ENCODE results near the gene GOLGA6L10.
"Not testable (repeated sequence)": the region's sequence is repeated elsewhere in the genome, so short reads cannot be mapped to it uniquely, and the experiment has no call there.

The GOLGA6L10 gene

GRCh38 chr15:82335006-82335405, 14.3 kb downstream of the GOLGA6L10 start:
- not testable (repeated sequence) for DNase-seq (ENCODE audit: low read depth); H3K4me3 ChIP-seq (ENCODE audit: low read depth, low read length)

- H3K4me3 ChIP-seq (ENCODE audit: low read depth, low read length); DNase-seq (ENCODE audit: low read depth): not testable (repeated sequence)
These were observed 14.7 kb downstream of the GOLGA6L10 start for GRCh38 chr15:82334554-82334932.

GRCh38 chr15:82333603-82334553, 15.4 kb downstream of the GOLGA6L10 start:
- not testable (repeated sequence) for H3K4me3 ChIP-seq (ENCODE audit: low read depth, low read length); DNase-seq (ENCODE audit: low read depth)

- H3K4me3 ChIP-seq (ENCODE audit: low read depth, low read length); DNase-seq (ENCODE audit: low read depth): not testable (repeated sequence)
These were observed 16.3 kb downstream of the GOLGA6L10 start for GRCh38 chr15:82332711-82333602.

- not testable (repeated sequence) for H3K4me3 ChIP-seq (ENCODE audit: low read depth, low read length); DNase-seq (ENCODE audit: low read depth)
These were observed 17.5 kb downstream of the GOLGA6L10 start for GRCh38 chr15:82331576-82332304.

GRCh38 chr15:82330921-82331320, 18.4 kb downstream of the GOLGA6L10 start:
- not testable (repeated sequence) for H3K4me3 ChIP-seq (ENCODE audit: low read depth, low read length); DNase-seq (ENCODE audit: low read depth)

- not testable (repeated sequence) for H3K4me3 ChIP-seq (ENCODE audit: low read depth, low read length); DNase-seq (ENCODE audit: low read depth)
These were observed 20.2 kb downstream of the GOLGA6L10 start for GRCh38 chr15:82329039-82329438.

GRCh38 chr15:82327372-82327771, 21.9 kb downstream of the GOLGA6L10 start:
- not testable (repeated sequence) for DNase-seq (ENCODE audit: low read depth); H3K4me3 ChIP-seq (ENCODE audit: low read depth, low read length)

GRCh38 chr15:82326896-82327295, 22.4 kb downstream of the GOLGA6L10 start:
- DNase-seq (ENCODE audit: low read depth); H3K4me3 ChIP-seq (ENCODE audit: low read depth, low read length): not testable (repeated sequence)

- not testable (repeated sequence) for DNase-seq (ENCODE audit: low read depth)
These were observed 23.6 kb downstream of the GOLGA6L10 start for GRCh38 chr15:82325646-82326045.

GRCh38 chr15:82324831-82325230, 24.4 kb downstream of the GOLGA6L10 start:
- H3K4me3 ChIP-seq (ENCODE audit: low read depth, low read length); DNase-seq (ENCODE audit: low read depth): not testable (repeated sequence)

More at GRCh38 chr15:82325646-82326045, 23.6 kb downstream of the GOLGA6L10 start:
- H3K4me3 ChIP-seq (ENCODE audit: low read depth, low read length), result not testable (repeated sequence)

- DNase-seq (ENCODE audit: low read depth); H3K4me3 ChIP-seq (ENCODE audit: low read depth, low read length): not testable (repeated sequence)
These were observed 26.8 kb downstream of the GOLGA6L10 start for GRCh38 chr15:82322488-82322887.

GRCh38 chr15:82320861-82321260, 28.4 kb downstream of the GOLGA6L10 start:
- not testable (repeated sequence) for H3K4me3 ChIP-seq (ENCODE audit: low read depth, low read length); DNase-seq (ENCODE audit: low read depth)

- not testable (repeated sequence) for DNase-seq (ENCODE audit: low read depth); H3K4me3 ChIP-seq (ENCODE audit: low read depth, low read length)
These were observed 29.6 kb downstream of the GOLGA6L10 start for GRCh38 chr15:82319522-82320278.

GRCh38 chr15:82318281-82318680, 31.0 kb downstream of the GOLGA6L10 start:
- H3K4me3 ChIP-seq (ENCODE audit: low read depth, low read length); DNase-seq (ENCODE audit: low read depth): not testable (repeated sequence)

GRCh38 chr15:82317516-82317915, 31.8 kb downstream of the GOLGA6L10 start:
- H3K4me3 ChIP-seq (ENCODE audit: low read depth, low read length), result not testable (repeated sequence)

More at GRCh38 chr15:82317516-82317915, 31.8 kb downstream of the GOLGA6L10 start:
- DNase-seq (ENCODE audit: low read depth), result not testable (repeated sequence)

Data from GM12864 (cell line).